OCI-LY1 (cell line): ENCODE measurements around the gene IQCK.

Source experiments
- H2AFZ ChIP-seq: fragments of 200-600 bp; sonication (generic), shearing (Covaris generic); 2 replicates; pipeline ENCODE4 v1.6.0; 2014; ENCODE audit warnings: antibody characterized with exemption, mild to moderate bottlenecking, low read length
- H3F3A ChIP-seq: fragments of 200-600 bp; sonication (generic), shearing (Covaris generic); 2 replicates; pipeline ENCODE4 v1.6.0; 2014; ENCODE audit warnings: mild to moderate bottlenecking, antibody characterized with exemption, low read length, moderate library complexity; ENCODE audit not compliant: insufficient read depth
- H3K27ac ChIP-seq: fragments of 200-600 bp; sonication (generic); 2 replicates; pipeline ENCODE4 v1.5.1; 2014; ENCODE audit warnings: low read length, mixed run types, mild to moderate bottlenecking, low read depth; ENCODE audit not compliant: poor library complexity, severe bottlenecking
- H3K27me3 ChIP-seq: fragments of 200-600 bp; sonication (generic); 2 replicates; pipeline ENCODE4 v1.6.0; 2014; ENCODE audit warnings: antibody characterized with exemption, mild to moderate bottlenecking, low read length, moderate library complexity; ENCODE audit not compliant: insufficient read depth
- H3K36me3 ChIP-seq: fragments of 200-600 bp; sonication (generic); 2 replicates; pipeline ENCODE4 v1.6.1; 2014; ENCODE audit warnings: mild to moderate bottlenecking, antibody characterized with exemption, low read length, moderate library complexity, mixed read lengths; ENCODE audit not compliant: insufficient read depth
- H3K4me1 ChIP-seq: fragments of 200-600 bp; sonication (generic); 2 replicates; pipeline ENCODE4 v1.5.1; 2014; ENCODE audit warnings: mild to moderate bottlenecking, low read length, moderate library complexity; ENCODE audit not compliant: insufficient read depth, severe bottlenecking
- H3K4me2 ChIP-seq: fragments of 200-600 bp; sonication (generic), shearing (Covaris generic); 2 replicates; pipeline ENCODE4 v1.6.1; 2014; ENCODE audit warnings: low read length
- H3K4me3 ChIP-seq: fragments of 200-600 bp; sonication (generic); 2 replicates; pipeline ENCODE4 v1.5.1; 2014; ENCODE audit warnings: low read length, low read depth, mild to moderate bottlenecking, mixed read lengths; ENCODE audit not compliant: poor library complexity, severe bottlenecking
- H3K79me2 ChIP-seq: fragments of 200-600 bp; shearing (Covaris generic); 2 replicates; pipeline ENCODE4 v1.6.1; 2016; ENCODE audit warnings: mixed run types, low read length, mixed read lengths; ENCODE audit not compliant: insufficient read depth
- H3K9ac ChIP-seq: fragments of 200-600 bp; sonication (generic), shearing (Covaris generic); 2 replicates; pipeline ENCODE4 v1.6.1; 2014; ENCODE audit warnings: mild to moderate bottlenecking, low read length, mixed read lengths
- H3K9me2 ChIP-seq: fragments of 200-600 bp; sonication (generic), shearing (Covaris generic); 2 replicates; pipeline ENCODE4 v1.6.1; 2014; ENCODE audit warnings: low read depth, mild to moderate bottlenecking, low read length, mixed read lengths
- H3K9me3 ChIP-seq: fragments of 200-600 bp; shearing (Covaris generic); 2 replicates; pipeline ENCODE4 v1.6.1; 2014; ENCODE audit warnings: low read length, mixed read lengths
- H4K20me1 ChIP-seq: fragments of 200-600 bp; sonication (generic), shearing (Covaris generic); 2 replicates; pipeline ENCODE4 v1.6.0; 2016; ENCODE audit warnings: mild to moderate bottlenecking, low read length; ENCODE audit not compliant: insufficient read depth
- CTCF ChIP-seq: fragments of 200-600 bp; sonication (generic), shearing (Covaris generic); IDR thresholded peaks from 2 replicates; pipeline ENCODE4 v1.5.1; 2017; ENCODE audit warnings: mild to moderate bottlenecking, antibody characterized with exemption, low read length, moderate library complexity, mixed read lengths
- EZH2 ChIP-seq: fragments of 200-600 bp; sonication (generic), shearing (Covaris generic); IDR thresholded peaks from 2 replicates; pipeline ENCODE4 v1.8.0; 2017; ENCODE audit warnings: borderline replicate concordance, mixed run types, mild to moderate bottlenecking, antibody characterized with exemption, low read length, moderate library complexity, mixed read lengths

Gene IQCK

GRCh38 chr16:19710191-19710908 is 7.7 kb upstream of the IQCK start:
- H3K9me3 ChIP-seq = no peaks in the 10 kb centered on the region
- no peak overlapping the region for H3K9ac ChIP-seq
- no peaks in the 10 kb centered on the region for H4K20me1 ChIP-seq
- H3K4me1 ChIP-seq = no peaks in the 10 kb centered on the region
- H2AFZ ChIP-seq = no peak overlapping the region
- no peak overlapping the region for H3K4me3 ChIP-seq
- TF ChIP-seq EZH2 (no peak), CTCF (no peak)
- peaks cover 68% of the 10 kb centered on the region for H3K36me3 ChIP-seq
- H3K9me2 ChIP-seq = no peaks in the 10 kb centered on the region
- no peak overlapping the region for H3K4me2 ChIP-seq
- H3K79me2 ChIP-seq = no peaks in the 10 kb centered on the region
- H3F3A ChIP-seq = no peaks in the 10 kb centered on the region
- H3K27me3 ChIP-seq = no peaks in the 10 kb centered on the region
- H3K27ac ChIP-seq = no peak overlapping the region

GRCh38 chr16:19710991-19711545 is 7.0 kb upstream of the IQCK start:
- peaks cover 2% of the 10 kb centered on the region for H3K4me1 ChIP-seq
- H4K20me1 ChIP-seq = no peaks in the 10 kb centered on the region
- no peak overlapping the region for H3K9ac ChIP-seq
- H3K27ac ChIP-seq = no peak overlapping the region
- peaks cover 60% of the 10 kb centered on the region for H3K36me3 ChIP-seq
- H3K4me3 ChIP-seq = no peak overlapping the region
- TF ChIP-seq EZH2 = no peak
- no peak for TF ChIP-seq CTCF
- H3K9me3 ChIP-seq = no peaks in the 10 kb centered on the region
- H3K4me2 ChIP-seq = no peak overlapping the region
- no peaks in the 10 kb centered on the region for H3K9me2 ChIP-seq
- 0 out of 2 replicates have a peak, but pooled peaks cover 2% of the 10 kb centered on the region for H3K79me2 ChIP-seq
- no peaks in the 10 kb centered on the region for H3K27me3 ChIP-seq
- H2AFZ ChIP-seq = no peak overlapping the region
- no peaks in the 10 kb centered on the region for H3F3A ChIP-seq

- peaks cover 6% of the 10 kb centered on the region; the same call in 1 of the 2 replicates for H3K79me2 ChIP-seq
- H3K4me2 ChIP-seq = no peak overlapping the region
- no peak overlapping the region for H3K27ac ChIP-seq
- H3K27me3 ChIP-seq = no peaks in the 10 kb centered on the region
- H3K4me3 ChIP-seq = no peak overlapping the region
- H2AFZ ChIP-seq = no peak overlapping the region
- H3K4me1 ChIP-seq = peaks cover 7% of the 10 kb centered on the region
- H3K9me2 ChIP-seq = no peaks in the 10 kb centered on the region
- no peaks in the 10 kb centered on the region for H3F3A ChIP-seq
- H3K36me3 ChIP-seq = peaks cover 55% of the 10 kb centered on the region
- TF ChIP-seq CTCF (no peak), EZH2 (no peak)
- H3K9ac ChIP-seq = no peak overlapping the region
- H4K20me1 ChIP-seq = no peaks in the 10 kb centered on the region
- no peaks in the 10 kb centered on the region for H3K9me3 ChIP-seq
Observed at GRCh38 chr16:19711643-19712042, 6.4 kb upstream of the IQCK start.
